IMR-90 (cell line): ENCODE measurements around the gene XRCC3. TPM values are rescaled to one million over a fixed set of nuclear protein-coding genes. Genes with fewer than 3 reads are reported as not detected.
A peak's percentile ranks its signal among the peaks of the same experiment; 100 is the strongest.

ENCODE experiments used
- ATAC-seq: fragments of 200-7000 bp; cut with Tn5 transposase; 2 replicates; pipeline ENCODE4 v1.9.1; 2020; ENCODE audit warnings: low read depth, mild to moderate bottlenecking, moderate library complexity
- BruUV-seq: library from RNA; stranded (reverse); fragments of 400-500 nt; replicated peaks from 2 replicates; lab custom pipeline; 2021; lab: Mats Ljungman, UMichigan
- CTCF ChIA-PET: fragments of 300-600 bp; formaldehyde crosslinking; extraction: SDS; loops from one replicate; lab custom pipeline; 2021; ENCODE audit warnings: antibody characterized with exemption; lab: Yijun Ruan, JAX
- POLR2A ChIA-PET: fragments of 300-600 bp; sonication (Branson Sonifier 250); formaldehyde crosslinking; loops from one replicate; lab custom pipeline; 2022; ENCODE audit warnings: antibody characterized with exemption; ENCODE audit not compliant: unreplicated experiment; lab: Charles Lee
- DNase-seq: peaks from one replicate; pipeline ENCODE4 v3.0.0; 2013
- H2AFZ ChIP-seq: replicated peaks from 2 replicates; pipeline ENCODE3; 2013; ENCODE audit warnings: low read length, mild to moderate bottlenecking; ENCODE audit not compliant: poor library complexity
- H2AK5ac ChIP-seq: 2 replicates; pipeline ENCODE4 v1.6.1; 2013; ENCODE audit warnings: low read depth, low read length, inconsistent platforms
- H2AK9ac ChIP-seq: replicated peaks from 2 replicates; pipeline ENCODE3; 2013; ENCODE audit warnings: mild to moderate bottlenecking, low read depth, low read length, moderate library complexity; ENCODE audit not compliant: poor library complexity
- H2BK120ac ChIP-seq: 2 replicates; pipeline ENCODE4 v1.6.1; 2013; ENCODE audit warnings: low read depth, low read length, inconsistent platforms
- H2BK15ac ChIP-seq: 3 replicates; pipeline ENCODE4 v1.6.1; 2013; ENCODE audit warnings: low read depth, low read length, inconsistent platforms
- H2BK20ac ChIP-seq: 2 replicates; pipeline ENCODE4 v1.6.1; 2013; ENCODE audit warnings: low read depth, mild to moderate bottlenecking, inconsistent platforms, low read length, moderate library complexity
- H2BK5ac ChIP-seq: 2 replicates; pipeline ENCODE4 v1.6.1; 2013; ENCODE audit warnings: mild to moderate bottlenecking, low read depth, low read length, inconsistent platforms; ENCODE audit not compliant: poor library complexity, severe bottlenecking
- H3K14ac ChIP-seq: replicated peaks from 2 replicates; pipeline ENCODE4 v1.6.1; 2013; ENCODE audit warnings: low read depth, low read length, inconsistent platforms
- H3K18ac ChIP-seq: 2 replicates; pipeline ENCODE4 v1.6.1; 2013; ENCODE audit warnings: low read depth, low read length, control low read depth
- H3K23ac ChIP-seq: 2 replicates; pipeline ENCODE4 v1.6.1; 2013; ENCODE audit warnings: low read depth, low read length, inconsistent platforms
- H3K27ac ChIP-seq: 2 replicates; pipeline ENCODE4 v1.5.1; 2013; ENCODE audit warnings: mild to moderate bottlenecking, control low read depth, low read length; ENCODE audit not compliant: insufficient read depth
- H3K27me3 ChIP-seq: 2 replicates; pipeline ENCODE4 v1.6.1; 2013; ENCODE audit warnings: low read length; ENCODE audit not compliant: control insufficient read depth, insufficient read depth
- H3K36me3 ChIP-seq: 2 replicates; pipeline ENCODE4 v1.6.1; 2013; ENCODE audit warnings: low read length, mixed read lengths; ENCODE audit not compliant: control insufficient read depth, insufficient read depth
- H3K4ac ChIP-seq: 2 replicates; pipeline ENCODE4 v1.6.1; 2013; ENCODE audit warnings: low read depth, low read length, inconsistent platforms
- H3K4me1 ChIP-seq: 2 replicates; pipeline ENCODE4 v1.6.1; 2013; ENCODE audit warnings: low read length, mixed read lengths; ENCODE audit not compliant: control insufficient read depth, insufficient read depth
- H3K4me2 ChIP-seq: 2 replicates; pipeline ENCODE4 v1.6.1; 2013; ENCODE audit warnings: low read depth, mild to moderate bottlenecking, control low read depth, low read length, moderate library complexity
- H3K4me3 ChIP-seq: 2 replicates; pipeline ENCODE4 v1.5.1; 2013; ENCODE audit warnings: low read depth, mild to moderate bottlenecking, control low read depth, low read length, moderate library complexity; ENCODE audit not compliant: insufficient read depth
- H3K56ac ChIP-seq: 2 replicates; pipeline ENCODE4 v1.6.1; 2013; ENCODE audit warnings: low read length, inconsistent platforms; ENCODE audit not compliant: insufficient read depth; ENCODE audit errors: extremely low read depth
- H3K79me1 ChIP-seq, 2 experiments: 2 replicates each; pipeline ENCODE4 v1.6.1; 2013; ENCODE audit warnings: low read length in 2 of 2, inconsistent platforms in 1 of 2, low read depth in 1 of 2
- H3K9ac ChIP-seq: 2 replicates; pipeline ENCODE4 v1.6.1; 2013; ENCODE audit warnings: low read depth, low read length, control low read depth
- H3K9me1 ChIP-seq: 2 replicates; pipeline ENCODE4 v1.6.1; 2013; ENCODE audit warnings: low read length, inconsistent platforms; ENCODE audit not compliant: insufficient read depth
- H3K9me3 ChIP-seq: 2 replicates; pipeline ENCODE4 v1.6.1; 2013; ENCODE audit warnings: low read length; ENCODE audit not compliant: control insufficient read depth, insufficient read depth
- H4K20me1 ChIP-seq: 2 replicates; pipeline ENCODE4 v1.6.1; 2013; ENCODE audit warnings: low read length, inconsistent platforms; ENCODE audit not compliant: insufficient read depth
- H4K5ac ChIP-seq: 2 replicates; pipeline ENCODE4 v1.6.1; 2013; ENCODE audit warnings: mild to moderate bottlenecking, low read depth, low read length, control low read depth
- H4K8ac ChIP-seq, 2 experiments: 2 replicates each; pipeline ENCODE4 v1.6.1; 2013; ENCODE audit warnings: low read depth in 2 of 2, low read length in 2 of 2, control low read depth in 1 of 2, inconsistent platforms in 1 of 2
- H4K91ac ChIP-seq: 2 replicates; pipeline ENCODE4 v1.6.1; 2013; ENCODE audit warnings: low read depth, low read length, inconsistent platforms; ENCODE audit not compliant: insufficient read depth
- BHLHE40 ChIP-seq: fragments of 150-350 bp; IDR thresholded peaks from 2 replicates; pipeline ENCODE4 v1.6.1; 2016; ENCODE audit warnings: mild to moderate bottlenecking, low read depth, low read length
- CEBPB ChIP-seq: IDR thresholded peaks from 2 replicates; pipeline ENCODE4 v1.6.1; 2012; ENCODE audit warnings: low read depth, low read length, improper control_type of control experiment
- CHD1 ChIP-seq: IDR thresholded peaks from 2 replicates; pipeline ENCODE4 v1.6.1; 2012; ENCODE audit warnings: low read depth, low read length, improper control_type of control experiment
- CTCF ChIP-seq: conservative IDR thresholded peaks from 2 replicates; pipeline ENCODE4 v1.5.1; 2012; ENCODE audit warnings: mild to moderate bottlenecking, low read depth, low read length, improper control_type of control experiment
- ELK1 ChIP-seq: fragments of 150-350 bp; IDR thresholded peaks from 2 replicates; pipeline ENCODE4 v1.6.1; 2016; ENCODE audit warnings: low read depth, mild to moderate bottlenecking, low read length, moderate library complexity, borderline replicate concordance
- FOS ChIP-seq: fragments of 150-350 bp; IDR thresholded peaks from 2 replicates; pipeline ENCODE4 v1.6.1; 2016; ENCODE audit warnings: low read depth, low read length
- MAFK ChIP-seq: IDR thresholded peaks from 2 replicates; pipeline ENCODE4 v1.6.1; 2012; ENCODE audit warnings: low read depth, low read length, improper control_type of control experiment
- MAZ ChIP-seq: IDR thresholded peaks from 2 replicates; pipeline ENCODE4 v1.6.1; 2012; ENCODE audit warnings: low read depth, mild to moderate bottlenecking, low read length, improper control_type of control experiment, moderate library complexity, borderline replicate concordance
- MXI1 ChIP-seq: IDR thresholded peaks from 2 replicates; pipeline ENCODE4 v1.6.1; 2012; ENCODE audit warnings: low read depth, mild to moderate bottlenecking, low read length, moderate library complexity, borderline replicate concordance
- NFE2L2 ChIP-seq: fragments of 150-350 bp; IDR thresholded peaks from 2 replicates; pipeline ENCODE4 v1.6.1; 2016; ENCODE audit warnings: low read depth, mild to moderate bottlenecking, low read length
- POLR2A ChIP-seq: IDR thresholded peaks from 2 replicates; pipeline ENCODE4 v1.6.1; 2012; ENCODE audit warnings: mild to moderate bottlenecking, low read depth, low read length
- RAD21 ChIP-seq: IDR thresholded peaks from 2 replicates; pipeline ENCODE4 v1.6.1; 2012; ENCODE audit warnings: low read length, improper control_type of control experiment
- RCOR1 ChIP-seq: IDR thresholded peaks from 2 replicates; pipeline ENCODE4 v1.6.1; 2012; ENCODE audit warnings: mild to moderate bottlenecking, low read length, improper control_type of control experiment; ENCODE audit not compliant: insufficient replicate concordance
- RFX5 ChIP-seq: IDR thresholded peaks from 2 replicates; pipeline ENCODE4 v1.8.0; 2012; ENCODE audit warnings: low read depth, mild to moderate bottlenecking, low read length, moderate library complexity
- SMC3 ChIP-seq: fragments of 150-350 bp; IDR thresholded peaks from 2 replicates; pipeline ENCODE4 v1.6.1; 2016; ENCODE audit warnings: low read depth, mild to moderate bottlenecking, antibody characterized with exemption, low read length, moderate library complexity
- USF2 ChIP-seq: fragments of 150-350 bp; IDR thresholded peaks from 2 replicates; pipeline ENCODE4 v1.6.1; 2017; ENCODE audit warnings: mild to moderate bottlenecking, antibody characterized with exemption, low read length, low read depth
- WGBS, 2 experiments: methylation state at CpG; one replicate each; pipeline versions ENCODE4 v1.1.5 to v1.1.7; 2013; ENCODE audit warnings: missing lambda C conversion rate in 2 of 2; ENCODE audit not compliant: insufficient read length in 1 of 2; ENCODE audit errors: extremely low coverage in 2 of 2; 5-methylcytosine and 5-hydroxymethylcytosine counted together
- dilution Hi-C: fragments of 300-500 bp; cut with HindIII; formaldehyde crosslinking; loops from one replicate; pipeline ENCODE4 v1.14.3; 2018; ENCODE audit warnings: low sequenced_read_pairs; ENCODE audit not compliant: unreplicated experiment
- in situ Hi-C: fragments of 300-500 bp; cut with MboI; formaldehyde crosslinking; loops from 3 replicates; pipeline ENCODE4 v1.14.3; 2019; ENCODE audit warnings: low sequenced_read_pairs, inconsistent platforms, mixed read lengths
- intact Hi-C: fragments of 100-400 bp; cut with micrococcal nuclease; formaldehyde crosslinking; loops from 2 replicates; pipeline ENCODE4 v1.10.0; 2022
- polyA plus RNA-seq, 3 experiments: library from polyadenylated mRNA; depleted of rRNA; stranded (reverse); fragments of >200 nt; gene quantifications; 2 replicates each; pipeline ENCODE4 v1.2.3, GENCODE V29; 2012; ENCODE audit warnings: low replicate concordance in 1 of 3
- total RNA-seq: library from RNA; depleted of rRNA; stranded (reverse); fragments of >200 nt; gene quantifications from 2 replicates; pipeline ENCODE4 v1.2.3, GENCODE V29; 2012

XRCC3 gene
- total and polyA plus RNA-seq, 2 of the 4 experiments (the other 2 are of a cell fraction), result 8.1 to 9.5 TPM

- intact Hi-C loops (no loop called here), in situ Hi-C loops (no loop called here), dilution Hi-C loops (no loop called here)
- Histone ChIP-seq H3K23ac (no peak overlapping the region), H4K5ac (no peak overlapping the region), H3K18ac (no peak overlapping the region), H3K27me3 (no peaks in the 10 kb centered on the region), H3K4me3 (no peak overlapping the region), H3K9me1 (peaks cover 3% of the 10 kb centered on the region; the same call in 1 of the 2 replicates), H3K14ac (no peak overlapping the region), H3K4me1 (peaks cover 15% of the 10 kb centered on the region), H3K56ac (no peak overlapping the region), H2BK5ac (peak overlapping the region; percentile 9), H3K9me3 (no peaks in the 10 kb centered on the region), H2AK9ac (no peak overlapping the region), H3K4me2 (no peak overlapping the region), H2BK20ac (no peak overlapping the region), H4K8ac (no peak overlapping the region), H2BK120ac (no peak overlapping the region), H3K9ac (no peak overlapping the region), H2BK15ac (no peak overlapping the region), H3K36me3 (peaks cover 52% of the 10 kb centered on the region), H4K91ac (no peak overlapping the region), H3K4ac (no peak overlapping the region), H2AK5ac (no peak overlapping the region), H4K20me1 (peaks cover 55% of the 10 kb centered on the region), H2AFZ (no peak overlapping the region), H3K27ac (peak overlapping the region; percentile 9; the same call in 1 of the 2 replicates), H3K79me1 (peaks cover 26 to 79% of the 10 kb centered on the region in 2 experiments)
- ATAC-seq (peak; percentile 28), DNase-seq (no peak)
- WGBS, 2 experiments, result 49% methylated on average over 6 of the region's 13 CpGs; no CpG with 5 or more reads in 1 of the 2 experiments
- POLR2A ChIA-PET, result no interaction called here
- CTCF ChIA-PET, result no interaction called here
- no TSS peak for BruUV-seq
- TF ChIP-seq POLR2A, result no peak
- TF ChIP-seq ELK1, result no peak
- no peak for TF ChIP-seq MAZ
- no peak for TF ChIP-seq CTCF
- no peak for TF ChIP-seq RFX5
- TF ChIP-seq BHLHE40, result no peak
- no peak for TF ChIP-seq SMC3
- TF ChIP-seq MAFK, result no peak
- no peak for TF ChIP-seq NFE2L2
- no peak for TF ChIP-seq USF2
- TF ChIP-seq CEBPB, result no peak
- TF ChIP-seq RAD21, result no peak
- no peak for TF ChIP-seq CHD1
- no peak for TF ChIP-seq RCOR1
- no peak for TF ChIP-seq MXI1
- TF ChIP-seq FOS, result no peak
Observed at GRCh38 chr14:103696070-103696402, 19.2 kb downstream of the XRCC3 start.
